HCT116 (cell line): ENCODE results near the gene ANXA2R. TPM values are rescaled to one million over a fixed set of nuclear protein-coding genes. Genes with fewer than 3 reads are reported as not detected.
A peak's percentile ranks its signal among the peaks of the same experiment; 100 is the strongest.

Experiments used
- ATAC-seq: fragments of 200-7000 bp; cut with Tn5 transposase; 2 replicates; pipeline ENCODE4 v1.9.1; 2020; ENCODE audit warnings: mild to moderate bottlenecking, moderate library complexity
- BruUV-seq: library from RNA; stranded (reverse); fragments of 400-500 nt; replicated peaks from 2 replicates; lab custom pipeline; 2021; lab: Mats Ljungman, UMichigan
- CTCF ChIA-PET: fragments of 300-600 bp; sonication (Branson Sonifier 250); formaldehyde crosslinking; loops from one replicate; lab custom pipeline; 2021; ENCODE audit warnings: antibody characterized with exemption; lab: Charles Lee
- POLR2A ChIA-PET: fragments of 300-600, 350-600 bp; sonication (Branson Sonifier 250); formaldehyde crosslinking; loops from one replicate; lab custom pipeline; 2021; ENCODE audit warnings: antibody characterized with exemption; lab: Charles Lee
- RAD21 ChIA-PET, 2 experiments: fragments of 300-600 bp; sonication (Branson Sonifier 250); formaldehyde crosslinking; loops; one replicate each; lab custom pipeline; 2023; ENCODE audit warnings: low total read pairs in 2 of 2; ENCODE audit not compliant: uncharacterized antibody in 2 of 2, unreplicated experiment in 2 of 2, low non-redundant PET in 1 of 2; lab: Charles Lee
- DNase-seq: peaks from one replicate; pipeline ENCODE4 v3.0.0-alpha.2; 2010; ENCODE audit warnings: low read depth, low spot score
- H2AFZ ChIP-seq: fragments of 200-600 bp; shearing (Covaris generic), sonication (generic); 2 replicates; pipeline ENCODE4 v1.6.1; 2017; ENCODE audit warnings: low read depth, mixed run types, mixed read lengths, antibody characterized with exemption, low read length; ENCODE audit not compliant: poor library complexity, severe bottlenecking
- H3K27ac ChIP-seq: 2 replicates; pipeline ENCODE4 v1.5.1; 2012; ENCODE audit warnings: low read depth, low read length
- H3K27me3 ChIP-seq: fragments of 200-600 bp; sonication (generic); 2 replicates; pipeline ENCODE4 v1.6.1; 2016; ENCODE audit warnings: mixed run types, low read length, mixed read lengths; ENCODE audit not compliant: insufficient read depth
- H3K36me3 ChIP-seq, 2 experiments: fragments of 200-500 bp in 1 of 2; fragments of 200-600 bp in 1 of 2; sonication (Bioruptor generic) in 1 of 2; sonication (generic) in 1 of 2; 2 replicates each; pipeline versions ENCODE4 v1.5.1 to v1.6.1; 2014 to 2016; ENCODE audit warnings: low read length in 2 of 2, inconsistent platforms in 1 of 2, mixed read lengths in 1 of 2, mixed run types in 1 of 2; ENCODE audit not compliant: insufficient read depth in 2 of 2, control insufficient read depth in 1 of 2
- H3K4me1 ChIP-seq, 2 experiments: fragments of 200-600 bp in 1 of 2; sonication (generic) in 1 of 2; 2 replicates each; pipeline versions ENCODE4 v1.5.1 to v1.6.1; 2012 to 2017; ENCODE audit warnings: low read length in 2 of 2, inconsistent platforms in 1 of 2, mild to moderate bottlenecking in 1 of 2, mixed read lengths in 1 of 2, mixed run types in 1 of 2, moderate library complexity in 1 of 2; ENCODE audit not compliant: insufficient read depth in 2 of 2, control insufficient read depth in 1 of 2
- H3K4me2 ChIP-seq: fragments of 200-600 bp; sonication (generic); 2 replicates; pipeline ENCODE4 v1.6.1; 2017; ENCODE audit warnings: mixed run types, low read length, mixed read lengths
- H3K4me3 ChIP-seq, 2 experiments: fragments of 200-600 bp in 1 of 2; sonication (generic) in 1 of 2; replicated peaks in 1 of 2; 2 replicates each; pipeline ENCODE4 v1.5.1; 2011 to 2016; ENCODE audit warnings: low read length in 2 of 2, control low read depth in 1 of 2, low read depth in 1 of 2, mild to moderate bottlenecking in 1 of 2, mixed read lengths in 1 of 2, mixed run types in 1 of 2
- H3K79me2 ChIP-seq: fragments of 200-600 bp; sonication (generic); 2 replicates; pipeline ENCODE4 v1.6.1; 2017; ENCODE audit warnings: mild to moderate bottlenecking, mixed run types, low read length, moderate library complexity, mixed read lengths; ENCODE audit not compliant: insufficient read depth
- H3K9ac ChIP-seq: fragments of 200-600 bp; sonication (generic); 2 replicates; pipeline ENCODE4 v1.6.1; 2016; ENCODE audit warnings: low read length, mixed read lengths
- H3K9me2 ChIP-seq: fragments of 200-600 bp; sonication (generic), shearing (Covaris generic); 2 replicates; pipeline ENCODE4 v1.6.1; 2017; ENCODE audit warnings: mixed run types, mild to moderate bottlenecking, moderate library complexity; ENCODE audit not compliant: insufficient read depth
- H3K9me3 ChIP-seq, 2 experiments: fragments of 200-500 bp in 1 of 2; fragments of 200-600 bp in 1 of 2; sonication (Bioruptor generic) in 1 of 2; sonication (generic) in 1 of 2; 2 replicates each; pipeline ENCODE4 v1.6.1; 2014 to 2017; ENCODE audit warnings: low read length in 2 of 2, mixed read lengths in 2 of 2, inconsistent platforms in 1 of 2, low read depth in 1 of 2, mild to moderate bottlenecking in 1 of 2, mixed run types in 1 of 2, moderate library complexity in 1 of 2; ENCODE audit not compliant: control insufficient read depth in 1 of 2, insufficient read depth in 1 of 2
- H4K20me1 ChIP-seq: fragments of 200-600 bp; sonication (generic), shearing (Covaris generic); 2 replicates; pipeline ENCODE4 v1.6.1; 2017; ENCODE audit warnings: mixed run types, mild to moderate bottlenecking, moderate library complexity; ENCODE audit not compliant: insufficient read depth
- MAX ChIP-seq: IDR thresholded peaks from 2 replicates; pipeline ENCODE4 v1.6.1; 2012
- POLR2A ChIP-seq: IDR thresholded peaks from 2 replicates; pipeline ENCODE4 v1.7.0; 2011; ENCODE audit warnings: borderline replicate concordance; ENCODE audit not compliant: insufficient read depth, insufficient read length; ENCODE audit errors: extremely low read depth
- SP1 ChIP-seq: IDR thresholded peaks from 2 replicates; pipeline ENCODE4 v1.6.1; 2012; ENCODE audit warnings: low read depth
- ZFX ChIP-seq: fragments of 450-650 bp; IDR thresholded peaks from 2 replicates; pipeline ENCODE4 v1.6.1; 2017
- intact Hi-C: fragments of 100-400 bp; cut with micrococcal nuclease; formaldehyde crosslinking; loops from 2 replicates; pipeline ENCODE4 v1.10.0; 2022
- total RNA-seq: library from RNA; stranded (reverse); gene quantifications from one replicate; pipeline ENCODE4 v1.2.1, GENCODE V29; 2021; ENCODE audit not compliant: unreplicated experiment

ANXA2R gene
- total RNA-seq, 1 experiment from 2014 or later, result 0.37 TPM

DNA sequence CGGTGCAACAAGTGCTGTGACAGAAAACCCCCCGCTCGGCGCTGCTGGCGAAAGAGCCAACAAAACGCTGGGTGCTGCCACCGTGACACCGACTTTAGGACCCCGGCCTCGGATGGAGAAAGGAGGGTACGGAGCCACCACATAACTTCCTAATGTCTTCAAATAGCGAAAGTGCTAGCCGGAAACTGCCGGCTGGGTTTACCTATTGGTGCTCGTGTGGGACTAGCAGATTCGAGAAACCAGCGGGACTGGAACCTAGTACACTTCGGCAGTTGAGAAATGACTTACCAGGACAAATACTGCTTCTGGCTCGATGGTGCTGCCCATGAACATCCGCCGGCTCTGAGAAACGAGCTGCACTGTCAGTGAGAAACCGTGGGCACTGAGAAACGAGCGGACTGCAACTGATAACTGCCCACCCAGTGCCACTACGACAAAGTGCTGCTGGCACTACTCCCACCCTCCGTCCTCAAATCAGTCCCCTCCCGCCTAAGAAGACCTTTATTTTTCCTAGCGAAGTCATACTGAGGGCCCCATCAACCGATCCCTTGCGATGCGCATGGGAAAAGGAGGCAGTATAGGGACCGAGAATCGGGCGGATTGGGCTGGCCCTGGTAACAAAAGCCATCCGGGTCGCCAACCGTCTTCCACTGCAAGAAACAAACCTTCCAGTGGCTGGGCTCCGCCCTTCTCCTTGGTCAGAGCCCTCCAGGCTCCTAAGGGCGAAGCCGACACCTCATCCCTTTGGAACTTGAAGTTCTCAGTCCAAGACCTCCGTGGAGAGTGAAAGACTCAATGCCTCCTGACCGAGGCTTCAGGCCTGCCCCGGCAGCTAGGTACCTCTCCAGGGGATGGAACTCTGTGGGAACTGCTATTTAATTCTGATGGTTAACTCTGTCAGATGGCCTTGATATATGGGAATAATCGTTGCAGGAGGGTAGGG, 27.0 kb upstream of the ANXA2R start (continued):
- TF ChIP-seq MAX (peak; percentile 55), POLR2A (peak; percentile 32)
- TF ChIP-seq, all 23 proteins: peak for 6

GRCh38 chr5:43065948-43066798, 26.1 kb upstream of the ANXA2R start:
- Histone ChIP-seq H3K27me3 (no peaks in the 10 kb centered on the region), H2AFZ (peak overlapping the region; percentile 44), H3K9me3 (no peaks in the 10 kb centered on the region), H4K20me1 (no peaks in the 10 kb centered on the region), H3K36me3 (peaks cover 0 to 2% of the 10 kb centered on the region in 2 experiments; a peak in 1 of 4 replicates), H3K4me2 (peak overlapping the region; percentile 91), H3K4me1 (peaks cover 12 to 24% of the 10 kb centered on the region in 2 experiments), H3K27ac (peak overlapping the region; percentile 93), H3K9me2 (no peaks in the 10 kb centered on the region), H3K79me2 (peaks cover 9% of the 10 kb centered on the region), H3K9ac (peak overlapping the region; percentile 88), H3K4me3 (peak overlapping the region; percentile 76 to 77)
- DNase-seq, result peak; percentile 42
- ChIA-PET RAD21 (interaction anchor here in 1 of 2 experiments (0.6 kb wide), 1 partner anchor 42 kb away, joined by 4 read pairs; no protein-coding TSS in a partner anchor), CTCF (interaction anchor here (1.7 to 1.9 kb wide), 2 partner anchors 24 to 154 kb away, joined by 9 read pairs; no protein-coding TSS in a partner anchor), POLR2A (no interaction called here)
- BruUV-seq, result no TSS peak
- intact Hi-C loops, result loop anchor here (1.0 to 5.0 kb wide), 5 partner anchors 25 to 321 kb away; no protein-coding TSS in a partner anchor
- TF ChIP-seq ZFX, result peak; percentile 64
- no peak for TF ChIP-seq SP1
- TF ChIP-seq MAX, result peak; percentile 17; the same call in 1 of the 2 replicates
- ATAC-seq, result peak; percentile 37
